Raji (cell line): ENCODE data around the gene ACTG2.

ENCODE experiments used
- POLR2A ChIP-seq: IDR thresholded peaks from 2 replicates; pipeline ENCODE4 v1.6.1; 2011; ENCODE audit warnings: low read depth, low read length, control low read depth; ENCODE audit not compliant: insufficient read depth

The ACTG2 gene

DNA sequence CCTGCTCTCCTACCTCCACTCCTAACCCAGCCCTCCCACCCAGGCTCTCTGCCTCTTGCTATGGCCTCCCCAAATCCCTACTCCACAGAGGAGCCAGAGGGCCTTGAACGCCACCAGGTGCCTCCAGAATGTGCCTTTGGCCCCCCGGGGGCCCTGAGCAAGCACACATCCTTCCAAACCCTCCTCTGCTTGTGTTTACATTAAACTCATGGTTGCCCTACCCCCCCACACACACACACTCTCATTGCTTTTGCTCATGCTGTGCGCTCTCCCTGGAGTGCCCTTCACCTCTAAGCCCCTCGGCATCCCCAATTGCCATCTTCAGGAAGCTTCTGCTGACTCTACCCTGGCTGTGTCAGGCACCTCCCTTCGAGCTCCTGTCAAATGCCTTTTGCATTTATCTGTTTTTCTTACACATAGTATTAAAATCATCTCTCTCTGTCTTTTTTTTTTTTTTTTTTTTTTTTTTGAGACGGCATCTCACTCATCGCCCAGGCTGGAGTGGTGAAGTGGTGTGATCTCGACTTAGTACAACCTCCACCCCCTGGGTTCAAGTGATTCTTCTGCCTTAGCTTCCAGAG, 75.6 kb downstream of the ACTG2 start:
- TF ChIP-seq POLR2A = no peak

DNA sequence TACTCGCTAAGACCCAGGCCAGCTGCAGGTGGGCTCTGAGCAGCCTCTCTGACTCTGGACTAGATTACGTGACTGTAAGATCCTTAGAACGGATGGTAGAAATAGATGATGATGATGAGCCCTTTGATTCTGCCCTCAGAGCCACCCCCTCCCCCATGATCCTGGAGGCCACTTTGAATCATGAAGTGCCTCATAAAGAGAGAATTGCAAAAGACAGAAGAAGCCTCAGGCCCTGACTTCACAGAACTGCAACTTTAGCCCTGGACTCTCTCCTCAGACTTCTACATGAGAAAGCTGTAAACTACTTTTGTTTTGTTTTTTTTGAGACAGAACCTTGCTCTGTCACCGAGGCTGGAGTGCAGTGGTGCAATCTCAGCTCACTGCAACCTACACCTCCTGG, 76.5 kb downstream of the ACTG2 start:
- TF ChIP-seq POLR2A = no peak
